Activated naive CD4-positive, alpha-beta T cell treated with anti-CD3 and anti-CD28 coated beads, Interleukin-2, amount 10 ng/mL, durations not matched to agents 5 hours and 36 hours (primary cell): ENCODE results near the gene SPSB2. TPM values are rescaled to one million over a fixed set of nuclear protein-coding genes. Genes with fewer than 3 reads are reported as not detected.

Experiments
- total RNA-seq, 2 experiments: library from RNA; stranded (reverse); gene quantifications; one replicate each; pipeline ENCODE4 v1.2.3, GENCODE V29; 2021

The SPSB2 gene
- total RNA-seq: 1 to 10 TPM; 8.0 to 8.7 TPM

GRCh38 chr12:6873094-6874014 lies at the start of gene SPSB2:
SPSB2 (minus strand) TSS chr12:6873303; CDS start chr12:6872901, 402 bp downstream.

GRCh38 chr12:6914246-6914946 lies 41.3 kb upstream of the SPSB2 start, which contains the start of gene ENO2:
ENO2 (plus strand) TSS chr12:6914580; CDS start chr12:6915833, 1,253 bp downstream.

GRCh38 chr12:6904280-6905276 lies 31.5 kb upstream of the SPSB2 start, which contains the start of gene LRRC23:
LRRC23 (plus strand) TSS chr12:6904822; CDS start chr12:6905634, 812 bp downstream.

GRCh38 chr12:6867413-6868210 lies 5.5 kb downstream of the SPSB2 start, which contains the start of gene TPI1:
TPI1 (plus strand) TSS chr12:6867531; CDS start chr12:6867567, 36 bp downstream.

GRCh38 chr12:6851921-6852650 lies 21.0 kb downstream of the SPSB2 start, which contains the start of gene USP5:
USP5 (plus strand) TSS chr12:6852150; CDS start chr12:6852180, 30 bp downstream.

GRCh38 chr12:6851153-6851920 lies 21.8 kb downstream of the SPSB2 start, which contains the start of gene CDCA3:
CDCA3 (minus strand) TSS chr12:6851286; CDS start chr12:6850952, 334 bp downstream.

GRCh38 chr12:6840761-6841515 lies 32.2 kb downstream of the SPSB2 start, which contains the start of gene GNB3:
GNB3 (plus strand) TSS chr12:6840925; CDS start chr12:6841288, 363 bp downstream.

GRCh38 chr12:6827982-6828780 lies 44.9 kb downstream of the SPSB2 start, which contains the start of gene P3H3:
P3H3 (plus strand) TSS chr12:6828407; CDS start chr12:6828441, 34 bp downstream.

GRCh38 chr12:6821591-6822425 lies 51.3 kb downstream of the SPSB2 start, which contains the start of gene GPR162:
GPR162 (plus strand) TSS chr12:6821821; CDS start chr12:6823899, 2,078 bp downstream.

Other genes starting within 250 kb of the SPSB2 start
- 1 to 10 TPM; 7.5 to 8.2 TPM for gene LPAR5, start 237.3 kb downstream of the SPSB2 start, total RNA-seq
- gene ACRBP, start 225.9 kb downstream of the SPSB2 start, total RNA-seq: 1 to 10 TPM; 1.6 to 2.4 TPM
- 10 to 100 TPM; 43.0 to 45.8 TPM for gene ING4, start 210.2 kb downstream of the SPSB2 start, total RNA-seq
- gene ZNF384, start 183.9 kb downstream of the SPSB2 start, total RNA-seq: 10 to 100 TPM; 81.6 to 84.8 TPM
- not detected for gene PIANP, start 172.5 kb downstream of the SPSB2 start, total RNA-seq
- gene COPS7A, start 149.3 kb downstream of the SPSB2 start, total RNA-seq: 10 to 100 TPM; 25.9 to 26.9 TPM
- gene MLF2, start 120.2 kb downstream of the SPSB2 start, total RNA-seq: 10 to 100 TPM; 85.0 to 89.9 TPM
- 10 to 100 TPM; 11.7 to 12.2 TPM for gene PTMS, start 106.9 kb downstream of the SPSB2 start, total RNA-seq
- gene LAG3, start 100.8 kb downstream of the SPSB2 start, total RNA-seq: 1 to 10 TPM; 3.2 to 4.0 TPM
- gene CD4, start 83.8 kb downstream of the SPSB2 start, total RNA-seq: 100 to 1,000 TPM; 215 to 224 TPM
- gene GPR162, start 51.5 kb downstream of the SPSB2 start, total RNA-seq: under 1 TPM; 0.17 to 0.23 TPM
- under 1 TPM; 0.46 to 0.96 TPM for gene P3H3, start 44.9 kb downstream of the SPSB2 start, total RNA-seq
- gene GNB3, start 32.4 kb downstream of the SPSB2 start, total RNA-seq: under 1 TPM; 0.10 to 0.45 TPM
- 10 to 100 TPM; 82.5 to 85.6 TPM for gene CDCA3, start 22.0 kb downstream of the SPSB2 start, total RNA-seq
- 100 to 1,000 TPM; 112 to 115 TPM for gene USP5, start 21.2 kb downstream of the SPSB2 start, total RNA-seq
- 1,000 to 10,000 TPM; 1,127 to 1,161 TPM for gene TPI1, start 5.8 kb downstream of the SPSB2 start, total RNA-seq
- 1 to 10 TPM; 3.0 to 3.8 TPM for gene LRRC23, start 31.5 kb upstream of the SPSB2 start, total RNA-seq
- gene ENO2, start 41.3 kb upstream of the SPSB2 start, total RNA-seq: 100 to 1,000 TPM; 146 to 157 TPM
- gene ATN1, start 54.7 kb upstream of the SPSB2 start, total RNA-seq: 10 to 100 TPM; 26.4 to 29.4 TPM
- gene RNU7-1, start 70.5 kb upstream of the SPSB2 start, total RNA-seq: not detected
- 100 to 1,000 TPM; 239 to 248 TPM for gene C12orf57, start 70.7 kb upstream of the SPSB2 start, total RNA-seq
- 100 to 1,000 TPM; 394 to 402 TPM for gene PTPN6, start 78.1 kb upstream of the SPSB2 start, total RNA-seq
- 100 to 1,000 TPM; 216 TPM for gene PHB2, start 97.4 kb upstream of the SPSB2 start, total RNA-seq
- gene EMG1, start 97.6 kb upstream of the SPSB2 start, total RNA-seq: 10 to 100 TPM; 46.4 to 51.7 TPM
- gene LPCAT3, start 145.2 kb upstream of the SPSB2 start, total RNA-seq: 10 to 100 TPM; 34.7 to 37.2 TPM
- 1 to 10 TPM; 1.5 to 1.9 TPM for gene C1S, start 187.4 kb upstream of the SPSB2 start, total RNA-seq
- 1 to 10 TPM; 3.1 TPM for gene C1R, start 219.1 kb upstream of the SPSB2 start, total RNA-seq
- 10 to 100 TPM; 25.9 to 31.3 TPM for gene C1RL, start 235.9 kb upstream of the SPSB2 start, total RNA-seq